Ascending aorta (tissue), 2 donors: ENCODE results near the gene DHRS3. TPM values are rescaled to one million over a fixed set of nuclear protein-coding genes. Genes with fewer than 3 reads are reported as not detected.
A peak's percentile ranks its signal among the peaks of the same experiment; 100 is the strongest.
"Not testable (repeated sequence)": the region's sequence is repeated elsewhere in the genome, so short reads cannot be mapped to it uniquely, and the experiment has no call there.

ENCODE experiments used
- DNase-seq, 2 donors: peaks; one replicate each; pipeline ENCODE4 v3.0.0-alpha.2; 2019; ENCODE audit warnings: low spot score in 2 of 2
- H3K27ac ChIP-seq, 2 donors: fragments of 200-600 bp; sonication (generic); one replicate each; pipeline ENCODE4 v1.5.1; 2016 to 2017; ENCODE audit warnings: mild to moderate bottlenecking in 1 of 2
- H3K27me3 ChIP-seq: fragments of 200-600 bp; sonication (generic); one replicate; pipeline ENCODE4 v1.5.1; 2017
- H3K36me3 ChIP-seq, 2 donors: fragments of 200-600 bp; sonication (generic); one replicate each; pipeline ENCODE4 v1.5.1; 2016
- H3K4me1 ChIP-seq, 2 donors: fragments of 200-600 bp; sonication (generic); one replicate each; pipeline ENCODE4 v1.5.1; 2016 to 2017; ENCODE audit warnings: mild to moderate bottlenecking in 1 of 2
- H3K4me3 ChIP-seq, 2 donors: fragments of 200-600 bp; sonication (generic); one replicate each; pipeline ENCODE4 v1.5.1; 2016 to 2017; ENCODE audit warnings: mild to moderate bottlenecking in 1 of 2
- H3K9me3 ChIP-seq, 2 donors: fragments of 200-600 bp; sonication (generic); one replicate each; pipeline ENCODE4 v1.5.1; 2016
- intact Hi-C: fragments of 100-400 bp; cut with DNase I; formaldehyde crosslinking; loops from one replicate; pipeline ENCODE4 v1.15.1; 2023
- total RNA-seq: library from RNA; depleted of rRNA; stranded (reverse); fragments of >200 nt; gene quantifications from one replicate; pipeline ENCODE4 v1.1.0, GENCODE V29; 2016
- TF ChIP-seq, protein P1 (sequence below), 3 experiments: fragments of 200-600 bp in 2 of 3; fragments of 450-650 bp in 1 of 3; sonication (generic) in 2 of 3; IDR thresholded peaks; one replicate each; pipeline ENCODE4 v1.5.1; 2016 to 2019; ENCODE audit warnings: antibody characterized with exemption in 3 of 3, mild to moderate bottlenecking in 1 of 3, moderate library complexity in 1 of 3

The DHRS3 gene
- total RNA-seq, 1 donor from 2014 or later: 39.4 TPM

DNA sequence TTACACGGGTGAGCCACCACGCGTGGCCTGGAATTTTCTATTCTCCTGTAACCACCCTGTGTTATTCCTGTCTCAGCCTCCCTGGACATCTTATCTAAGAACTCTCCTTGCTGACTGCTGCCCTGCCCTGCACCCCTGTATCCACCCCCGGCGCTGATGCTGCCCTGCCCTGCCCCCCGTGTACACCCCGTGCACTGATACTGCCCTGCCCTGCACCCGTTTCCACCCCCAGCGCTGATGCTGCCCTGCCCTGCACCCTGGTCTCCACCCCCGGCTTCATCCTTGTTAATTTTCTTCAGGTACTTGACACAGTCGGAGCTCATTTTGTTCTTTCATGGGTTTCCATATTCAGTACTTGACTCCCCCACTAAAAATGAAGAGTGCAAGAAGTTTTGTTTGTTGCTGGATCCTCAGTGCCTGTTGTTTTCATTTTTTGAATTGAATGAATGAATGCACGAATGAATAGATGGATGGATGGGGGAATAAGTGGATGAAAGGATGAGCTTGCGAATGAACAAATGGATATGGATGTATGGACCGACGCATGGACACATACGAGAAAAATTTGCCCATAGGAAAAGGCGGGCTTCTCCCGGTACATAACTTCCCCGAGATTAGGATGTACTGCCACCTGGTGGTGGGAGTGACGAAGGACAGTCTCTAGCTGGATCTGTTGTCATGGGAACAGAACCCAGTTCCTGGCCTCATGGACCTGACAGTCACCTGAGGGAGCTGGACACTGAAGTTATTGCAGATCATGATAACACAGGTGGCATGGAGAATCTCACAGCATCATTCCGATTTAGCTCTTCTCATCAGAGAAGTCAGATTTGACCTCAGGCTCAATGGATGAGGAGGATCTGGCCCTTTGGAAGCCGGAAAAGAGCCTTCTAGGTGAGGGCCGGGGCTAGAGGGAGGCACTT is 40.8 kb upstream of the DHRS3 start:
- intact Hi-C loops: loop anchor here (2.0 to 5.0 kb wide), 4 partner anchors 36 to 426 kb away; partner anchors contain the start of gene VPS13D
- Histone ChIP-seq H3K9me3 (no peaks in the 10 kb centered on the region), H3K27me3 (no peaks in the 10 kb centered on the region), H3K4me1 (no peaks in the 10 kb centered on the region), H3K27ac (no peak overlapping the region), H3K36me3 (no peaks in the 10 kb centered on the region), H3K4me3 (no peak overlapping the region)
- TF ChIP-seq, protein P1, sequence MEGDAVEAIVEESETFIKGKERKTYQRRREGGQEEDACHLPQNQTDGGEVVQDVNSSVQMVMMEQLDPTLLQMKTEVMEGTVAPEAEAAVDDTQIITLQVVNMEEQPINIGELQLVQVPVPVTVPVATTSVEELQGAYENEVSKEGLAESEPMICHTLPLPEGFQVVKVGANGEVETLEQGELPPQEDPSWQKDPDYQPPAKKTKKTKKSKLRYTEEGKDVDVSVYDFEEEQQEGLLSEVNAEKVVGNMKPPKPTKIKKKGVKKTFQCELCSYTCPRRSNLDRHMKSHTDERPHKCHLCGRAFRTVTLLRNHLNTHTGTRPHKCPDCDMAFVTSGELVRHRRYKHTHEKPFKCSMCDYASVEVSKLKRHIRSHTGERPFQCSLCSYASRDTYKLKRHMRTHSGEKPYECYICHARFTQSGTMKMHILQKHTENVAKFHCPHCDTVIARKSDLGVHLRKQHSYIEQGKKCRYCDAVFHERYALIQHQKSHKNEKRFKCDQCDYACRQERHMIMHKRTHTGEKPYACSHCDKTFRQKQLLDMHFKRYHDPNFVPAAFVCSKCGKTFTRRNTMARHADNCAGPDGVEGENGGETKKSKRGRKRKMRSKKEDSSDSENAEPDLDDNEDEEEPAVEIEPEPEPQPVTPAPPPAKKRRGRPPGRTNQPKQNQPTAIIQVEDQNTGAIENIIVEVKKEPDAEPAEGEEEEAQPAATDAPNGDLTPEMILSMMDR (IDR thresholded peaks at IDR 0.05): peak; percentile 88 to 95 (median 95)
- peak in 1 of 2 donors; percentile 85 for DNase-seq

DNA sequence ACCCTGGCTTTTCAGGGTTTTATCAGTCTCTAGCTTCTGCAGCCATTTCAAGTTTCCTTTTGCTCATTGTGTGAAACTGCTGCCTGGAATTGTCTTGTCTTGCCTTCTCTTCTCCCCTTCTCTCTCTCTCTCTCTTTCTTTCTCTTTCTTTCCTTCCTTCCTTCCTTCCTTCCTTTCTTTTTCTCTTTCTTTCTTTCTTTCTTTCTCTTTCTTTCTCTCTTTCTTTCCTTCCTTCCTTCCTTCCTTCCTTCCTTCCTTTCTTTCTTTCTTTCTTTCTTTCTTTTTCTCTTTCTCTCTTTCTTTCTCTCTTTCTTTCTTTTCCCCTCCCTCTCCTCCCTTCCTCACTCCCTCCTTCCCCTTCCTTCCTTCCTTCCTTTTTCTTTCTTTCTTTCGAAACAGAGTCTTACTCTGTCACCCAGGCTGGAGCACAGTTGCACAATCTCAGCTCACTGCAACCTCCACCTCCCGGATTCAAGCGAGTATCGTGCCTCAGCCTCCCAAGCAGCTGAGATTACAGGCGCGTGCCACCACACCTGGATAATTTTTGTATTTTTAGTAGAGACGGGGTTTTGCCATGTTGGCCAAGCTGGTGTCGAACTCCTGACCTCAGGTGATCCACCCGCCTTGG is 40.0 kb upstream of the DHRS3 start:
- not testable (repeated sequence) for DNase-seq, H3K27me3 ChIP-seq, H3K4me3 ChIP-seq, H3K4me1 ChIP-seq, H3K36me3 ChIP-seq, H3K9me3 ChIP-seq, H3K27ac ChIP-seq
- intact Hi-C loops: loop anchor here (2.0 to 5.0 kb wide), 4 partner anchors 35 to 426 kb away; partner anchors contain the start of gene VPS13D

GRCh38 chr1:12657060-12657884 is 39.3 kb upstream of the DHRS3 start:
- DNase-seq: no peak
- Histone ChIP-seq H3K27me3 (no peaks in the 10 kb centered on the region), H3K4me1 (no peaks in the 10 kb centered on the region), H3K27ac (no peak overlapping the region), H3K9me3 (no peaks in the 10 kb centered on the region), H3K4me3 (no peak overlapping the region), H3K36me3 (no peaks in the 10 kb centered on the region)
- intact Hi-C loops: loop anchor here (5.0 kb wide), 1 partner anchor 425 kb away; the partner anchor contains the start of gene VPS13D
- TF ChIP-seq, protein P1 (IDR thresholded peaks at IDR 0.05): no peak

GRCh38 chr1:12656575-12656974 is 38.6 kb upstream of the DHRS3 start:
- intact Hi-C loops: loop anchor here (5.0 kb wide), 1 partner anchor 424 kb away; the partner anchor contains the start of gene VPS13D

GRCh38 chr1:12654657-12655056 is 36.6 kb upstream of the DHRS3 start:
- no peaks in the 10 kb centered on the region for H3K9me3 ChIP-seq
- DNase-seq: no peak
- TF ChIP-seq, protein P1 (IDR thresholded peaks at IDR 0.05): no peak
- H3K4me3 ChIP-seq: no peak overlapping the region
- no peaks in the 10 kb centered on the region for H3K36me3 ChIP-seq
- intact Hi-C loops: loop anchor here (5.0 kb wide), 1 partner anchor 422 kb away; the partner anchor contains the start of gene VPS13D
- H3K4me1 ChIP-seq: no peaks in the 10 kb centered on the region
- H3K27ac ChIP-seq: no peak overlapping the region
- H3K27me3 ChIP-seq: no peaks in the 10 kb centered on the region

More at GRCh38 chr1:12656575-12656974, 38.6 kb upstream of the DHRS3 start:
- TF ChIP-seq, protein P1 (IDR thresholded peaks at IDR 0.05): no peak
- DNase-seq: no peak
- Histone ChIP-seq H3K9me3 (no peaks in the 10 kb centered on the region), H3K27me3 (no peaks in the 10 kb centered on the region), H3K4me3 (no peak overlapping the region), H3K27ac (no peak overlapping the region), H3K36me3 (no peaks in the 10 kb centered on the region), H3K4me1 (no peaks in the 10 kb centered on the region)
